ENCODE measurements around the gene MEGF11. TPM values are rescaled to one million over a fixed set of nuclear protein-coding genes. Genes with fewer than 3 reads are reported as not detected.

MEGF11 gene
- total RNA-seq, 1 experiment from 2014 or later = 0.34 TPM

GRCh38 chr15:65970937-65971740 is 282.4 kb downstream of the MEGF11 start:
- no peak for DNase-seq (ENCODE audit: low read depth)

GRCh38 chr15:65969865-65970816 is 283.4 kb downstream of the MEGF11 start:
- no peak for DNase-seq (ENCODE audit: low read depth)

GRCh38 chr15:65968511-65968910 is 285.0 kb downstream of the MEGF11 start:
- DNase-seq (ENCODE audit: low read depth) = no peak

- DNase-seq (ENCODE audit: low read depth) = no peak
These were observed 288.6 kb downstream of the MEGF11 start for GRCh38 chr15:65964792-65965433.

- no peak for DNase-seq (ENCODE audit: low read depth)
These were observed 289.6 kb downstream of the MEGF11 start for GRCh38 chr15:65963911-65964482.

- no peak for DNase-seq (ENCODE audit: low read depth)
These were observed 290.2 kb downstream of the MEGF11 start for GRCh38 chr15:65963358-65963757.

- peak; percentile 38 for DNase-seq (ENCODE audit: low read depth)
These were observed 291.4 kb downstream of the MEGF11 start for GRCh38 chr15:65962187-65962586.

- DNase-seq (ENCODE audit: low read depth) = no peak
These were observed 293.0 kb downstream of the MEGF11 start for GRCh38 chr15:65960586-65960985.

- DNase-seq (ENCODE audit: low read depth) = no peak
These were observed 294.7 kb downstream of the MEGF11 start for GRCh38 chr15:65958835-65959234.

GRCh38 chr15:65957451-65957850 is 296.1 kb downstream of the MEGF11 start:
- DNase-seq (ENCODE audit: low read depth) = no peak

- DNase-seq (ENCODE audit: low read depth) = no peak
These were observed 296.7 kb downstream of the MEGF11 start for GRCh38 chr15:65956899-65957298.

- no peak for DNase-seq (ENCODE audit: low read depth)
These were observed 297.2 kb downstream of the MEGF11 start for GRCh38 chr15:65956307-65956706.

GRCh38 chr15:65954289-65954741 is 299.2 kb downstream of the MEGF11 start:
- peak; percentile 89 for DNase-seq (ENCODE audit: low read depth)

- DNase-seq (ENCODE audit: low read depth) = no peak
These were observed 299.9 kb downstream of the MEGF11 start for GRCh38 chr15:65953622-65954021.

GRCh38 chr15:65952391-65953053 is 301.0 kb downstream of the MEGF11 start:
- DNase-seq (ENCODE audit: low read depth) = peak; percentile 64

GRCh38 chr15:65951007-65951406 is 302.5 kb downstream of the MEGF11 start:
- no peak for DNase-seq (ENCODE audit: low read depth)

- DNase-seq (ENCODE audit: low read depth) = no peak
These were observed 304.1 kb downstream of the MEGF11 start for GRCh38 chr15:65949491-65949890.

GRCh38 chr15:65949011-65949410 is 304.5 kb downstream of the MEGF11 start:
- DNase-seq (ENCODE audit: low read depth) = no peak

GRCh38 chr15:65948383-65948782 is 305.2 kb downstream of the MEGF11 start:
- no peak for DNase-seq (ENCODE audit: low read depth)

- DNase-seq (ENCODE audit: low read depth) = no peak
These were observed 306.5 kb downstream of the MEGF11 start for GRCh38 chr15:65947041-65947440.

GRCh38 chr15:65945616-65946015 is 307.9 kb downstream of the MEGF11 start:
- no peak for DNase-seq (ENCODE audit: low read depth)
